ENCODE results near the gene NCF4.
A peak's percentile ranks its signal among the peaks of the same experiment; 100 is the strongest.

NCF4 gene

GRCh38 chr22:36860821-36861659 is at the start of gene NCF4:
NCF4 (plus strand) TSS chr22:36861006; CDS start chr22:36861172, 166 bp downstream.
- DNase-seq (ENCODE audit: insufficient read length, low spot score) (no peak), FAIRE-seq (no peak)
- no peak for TF ChIP-seq POLR2A (IDR thresholded peaks at IDR 0.05; ENCODE audit: low read depth, low read length)

- no peak for TF ChIP-seq POLR2A (IDR thresholded peaks at IDR 0.05; ENCODE audit: low read depth, low read length)
- no peak for DNase-seq (ENCODE audit: insufficient read length, low spot score)
- FAIRE-seq: no peak
These were observed 49.6 kb upstream of the NCF4 start for GRCh38 chr22:36811094-36811800.

GRCh38 chr22:36814801-36815200 is 46.0 kb upstream of the NCF4 start:
- DNase-seq (ENCODE audit: insufficient read length, low spot score) (no peak), FAIRE-seq (no peak)
- no peak for TF ChIP-seq POLR2A (IDR thresholded peaks at IDR 0.05; ENCODE audit: low read depth, low read length)

- TF ChIP-seq POLR2A (IDR thresholded peaks at IDR 0.05; ENCODE audit: low read depth, low read length): no peak
- FAIRE-seq (no peak), DNase-seq (ENCODE audit: insufficient read length, low spot score) (no peak)
These were observed 45.1 kb upstream of the NCF4 start for GRCh38 chr22:36815558-36816338.

DNA sequence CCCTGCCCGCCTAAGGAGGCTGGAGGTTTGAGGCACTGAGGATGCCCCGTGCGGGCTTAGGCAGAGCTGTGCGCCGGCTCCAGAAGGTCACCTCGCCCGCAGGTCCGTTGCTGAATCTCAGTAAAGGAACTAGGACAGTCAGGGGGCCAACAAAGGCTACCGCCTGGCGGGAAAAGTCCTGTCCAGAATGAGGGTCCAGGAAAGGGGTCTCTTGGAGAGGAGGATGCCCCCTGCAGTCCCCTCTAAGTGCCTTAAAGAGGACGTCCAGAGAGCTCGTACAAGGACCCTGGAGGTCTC is 44.5 kb upstream of the NCF4 start:
- no peak for TF ChIP-seq POLR2A (IDR thresholded peaks at IDR 0.05; ENCODE audit: low read depth, low read length)
- DNase-seq (ENCODE audit: insufficient read length, low spot score) (no peak), FAIRE-seq (no peak)

- DNase-seq (ENCODE audit: insufficient read length, low spot score): no peak
- no peak for TF ChIP-seq POLR2A (IDR thresholded peaks at IDR 0.05; ENCODE audit: low read depth, low read length)
- FAIRE-seq: no peak
These were observed 43.9 kb upstream of the NCF4 start, which contains the start of gene PVALB for GRCh38 chr22:36816636-36817524. PVALB (minus strand) TSS chr22:36817035; CDS start chr22:36817005, 30 bp downstream.

DNA sequence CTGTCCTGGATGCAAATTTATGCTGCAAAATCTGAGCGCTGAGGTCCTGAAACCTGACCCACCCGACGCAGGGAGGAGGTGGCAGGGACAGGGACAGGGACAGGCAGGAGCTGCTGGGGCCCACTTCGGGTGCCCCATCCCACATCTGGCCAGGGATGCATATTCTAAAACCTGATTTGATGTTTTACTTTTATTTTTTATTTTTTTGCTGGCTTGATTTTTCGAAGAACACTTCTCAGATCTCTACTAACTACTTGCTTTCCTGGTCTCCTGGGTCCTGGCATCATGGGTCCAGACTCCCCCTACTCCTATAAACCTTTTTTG is 43.3 kb upstream of the NCF4 start:
- no peak for TF ChIP-seq POLR2A (IDR thresholded peaks at IDR 0.05; ENCODE audit: low read depth, low read length)
- no peak for FAIRE-seq
- no peak for DNase-seq (ENCODE audit: insufficient read length, low spot score)

- no peak for TF ChIP-seq POLR2A (IDR thresholded peaks at IDR 0.05; ENCODE audit: low read depth, low read length)
- peak; percentile 61 for DNase-seq (ENCODE audit: insufficient read length, low spot score)
- FAIRE-seq: no peak
These were observed 42.7 kb upstream of the NCF4 start for GRCh38 chr22:36818010-36818642.

- no peak for DNase-seq (ENCODE audit: insufficient read length, low spot score)
- no peak for TF ChIP-seq POLR2A (IDR thresholded peaks at IDR 0.05; ENCODE audit: low read depth, low read length)
- FAIRE-seq: no peak
These were observed 41.7 kb upstream of the NCF4 start for GRCh38 chr22:36819112-36819511.

DNA sequence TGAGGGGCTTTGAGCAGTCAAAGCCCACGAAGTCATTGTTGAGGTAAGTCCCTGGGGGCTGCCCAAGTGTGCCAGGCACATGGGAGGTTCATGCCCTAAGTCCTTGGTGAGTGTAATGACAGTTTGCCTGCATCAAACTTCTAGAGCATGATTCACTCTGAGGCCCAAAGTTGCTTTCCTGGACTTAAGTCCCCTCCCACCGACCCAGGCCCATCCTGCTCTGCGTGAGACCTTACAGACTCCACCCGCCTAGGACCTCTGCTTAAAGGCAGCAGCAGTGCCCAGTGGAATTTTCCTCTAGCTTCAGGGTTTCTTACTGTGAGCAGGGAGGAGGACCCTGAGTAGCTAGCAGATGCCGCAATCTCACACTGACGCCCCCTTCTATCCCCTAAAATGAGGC is 38.2 kb upstream of the NCF4 start:
- FAIRE-seq: no peak
- TF ChIP-seq POLR2A (IDR thresholded peaks at IDR 0.05; ENCODE audit: low read depth, low read length): no peak
- no peak for DNase-seq (ENCODE audit: insufficient read length, low spot score)

DNA sequence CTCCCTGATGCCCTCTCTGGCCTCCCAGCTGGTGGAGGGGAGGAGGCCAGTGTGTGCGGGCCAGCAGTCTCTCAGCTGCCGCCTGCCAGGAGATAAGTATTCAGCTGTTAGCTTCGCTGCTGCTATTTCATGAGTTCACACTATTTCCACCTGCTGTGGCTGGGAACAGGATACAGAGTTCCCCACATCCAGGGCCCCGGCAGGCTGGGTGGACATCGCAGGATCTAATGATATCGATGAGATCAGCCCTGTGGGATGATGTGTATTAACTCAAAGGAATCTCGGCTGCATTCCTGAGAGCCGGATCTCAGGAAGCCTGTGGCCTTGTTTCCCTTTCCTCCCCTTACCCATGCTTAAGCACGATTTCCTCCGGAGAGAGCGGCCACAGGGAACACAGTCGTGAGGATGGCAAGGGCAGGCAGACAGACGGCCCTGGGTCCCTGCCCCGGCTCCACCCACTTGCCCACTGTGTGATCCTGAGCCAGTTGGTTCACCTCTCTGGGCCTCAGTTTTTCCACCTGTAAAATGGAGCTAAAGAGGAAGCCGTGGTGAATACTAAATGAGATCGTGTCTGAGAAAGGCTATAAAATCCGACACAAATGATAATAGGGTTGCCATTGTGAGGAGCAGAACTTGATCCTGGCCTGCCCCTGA is 37.5 kb upstream of the NCF4 start:
- no peak for FAIRE-seq
- no peak for TF ChIP-seq POLR2A (IDR thresholded peaks at IDR 0.05; ENCODE audit: low read depth, low read length)
- DNase-seq (ENCODE audit: insufficient read length, low spot score): no peak

GRCh38 chr22:36824655-36825054 is 36.2 kb upstream of the NCF4 start:
- no peak for TF ChIP-seq POLR2A (IDR thresholded peaks at IDR 0.05; ENCODE audit: low read depth, low read length)
- DNase-seq (ENCODE audit: insufficient read length, low spot score) (no peak), FAIRE-seq (no peak)

DNA sequence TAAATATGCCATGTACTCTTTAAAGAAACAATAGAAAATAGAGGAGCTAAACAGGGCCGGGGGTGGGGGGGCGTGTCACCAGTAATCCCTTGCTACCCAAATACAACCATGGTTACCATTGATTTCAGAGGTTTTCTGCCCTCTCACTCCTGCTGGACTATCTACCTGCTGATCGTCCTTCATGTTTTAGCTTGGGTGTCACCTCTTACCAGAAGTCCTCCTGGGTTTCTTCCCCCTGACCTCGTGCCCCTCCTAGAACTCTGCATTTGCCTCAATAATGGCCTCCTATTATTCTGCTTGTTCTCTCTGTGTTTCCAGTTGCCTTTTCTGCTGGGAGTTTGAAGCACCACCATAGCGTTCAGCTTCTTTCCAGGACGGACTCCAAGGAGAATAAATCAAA is 34.5 kb upstream of the NCF4 start:
- FAIRE-seq (no peak), DNase-seq (ENCODE audit: insufficient read length, low spot score) (no peak)
- TF ChIP-seq POLR2A (IDR thresholded peaks at IDR 0.05; ENCODE audit: low read depth, low read length): no peak

Data from H54 (cell line).